GM21423 (cell line): ENCODE results near the gene GADD45B.

Source experiments
- ATAC-seq: cut with Tn5 transposase; IDR thresholded peaks from one replicate; pipeline ENCODE4 v1.9.1; 2021; ENCODE audit warnings: mild to moderate bottlenecking, moderate library complexity; ENCODE audit not compliant: unreplicated experiment

The GADD45B gene, protein sequence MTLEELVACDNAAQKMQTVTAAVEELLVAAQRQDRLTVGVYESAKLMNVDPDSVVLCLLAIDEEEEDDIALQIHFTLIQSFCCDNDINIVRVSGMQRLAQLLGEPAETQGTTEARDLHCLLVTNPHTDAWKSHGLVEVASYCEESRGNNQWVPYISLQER

DNA sequence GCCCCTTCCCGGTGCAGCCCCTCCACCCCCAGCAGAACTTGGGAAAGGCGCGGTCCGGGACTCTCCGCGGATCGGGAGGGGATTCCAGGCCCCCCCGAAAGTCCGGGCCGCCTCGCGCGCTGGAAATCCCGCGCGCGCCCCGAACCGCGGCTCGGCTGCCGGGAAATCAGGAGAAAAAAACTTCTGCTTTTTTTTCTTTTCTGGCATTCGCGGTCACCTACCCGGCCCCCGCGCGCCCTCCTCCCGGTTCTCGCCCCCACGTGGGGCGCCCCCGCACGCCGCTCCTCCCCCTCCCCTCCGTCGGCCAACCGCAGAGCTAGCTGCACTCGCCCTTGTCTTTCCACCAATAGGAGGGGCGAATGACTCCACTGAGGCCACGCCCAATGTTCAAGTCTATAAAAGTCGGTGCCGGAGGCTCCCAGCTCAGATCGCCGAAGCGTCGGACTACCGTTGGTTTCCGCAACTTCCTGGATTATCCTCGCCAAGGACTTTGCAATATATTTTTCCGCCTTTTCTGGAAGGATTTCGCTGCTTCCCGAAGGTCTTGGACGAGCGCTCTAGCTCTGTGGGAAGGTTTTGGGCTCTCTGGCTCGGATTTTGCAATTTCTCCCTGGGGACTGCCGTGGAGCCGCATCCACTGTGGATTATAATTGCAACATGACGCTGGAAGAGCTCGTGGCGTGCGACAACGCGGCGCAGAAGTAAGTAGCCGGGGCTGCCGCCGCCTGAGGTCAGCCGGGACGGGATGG lies at the start of gene GADD45B:
TSS of gene GADD45B (plus strand) at position 426 of the 749 bp plus-strand sequence. CDS start at position 658, 232 bp downstream.
- peak; percentile 39 for ATAC-seq

DNA sequence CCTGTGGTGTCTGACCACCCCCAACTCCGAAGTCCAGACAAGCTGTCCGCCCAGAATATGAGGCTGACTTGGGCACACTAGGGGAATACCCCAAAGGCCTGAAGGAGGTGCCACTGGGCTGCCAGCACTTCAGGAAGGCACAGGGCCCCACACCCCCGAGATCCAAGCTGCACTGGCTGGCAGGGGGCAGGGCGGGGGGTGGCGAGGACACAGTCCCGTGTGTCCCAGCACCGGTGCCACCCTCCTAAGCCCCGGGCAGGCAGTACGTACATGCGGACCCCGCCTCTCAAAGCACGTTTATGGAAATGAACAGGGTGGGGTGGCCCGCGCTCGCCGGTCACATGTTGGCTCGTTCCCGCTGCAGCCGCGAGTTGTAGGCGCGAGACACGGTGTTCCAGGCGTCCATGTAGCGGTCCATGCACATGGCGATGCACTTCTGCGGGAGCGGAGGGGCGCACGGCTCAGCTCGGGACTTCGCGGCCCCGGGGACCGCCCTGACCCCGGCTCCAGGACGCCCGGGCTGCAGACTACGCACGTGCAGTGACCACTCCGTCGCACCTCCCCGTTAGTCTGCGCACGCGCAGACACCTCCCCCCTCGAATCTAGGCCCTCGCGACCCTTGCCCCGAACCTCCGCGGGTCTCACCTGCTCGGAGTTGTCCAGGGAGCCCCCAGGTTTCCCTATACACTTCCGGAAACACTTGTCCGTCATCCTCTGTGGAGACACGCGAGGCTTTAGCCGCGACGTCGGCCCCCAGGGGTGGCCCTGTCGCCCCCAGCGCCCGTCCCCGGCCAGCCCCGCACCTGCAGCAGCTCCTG lies 49.1 kb upstream of the GADD45B start:
- peak; percentile 8 for ATAC-seq

DNA sequence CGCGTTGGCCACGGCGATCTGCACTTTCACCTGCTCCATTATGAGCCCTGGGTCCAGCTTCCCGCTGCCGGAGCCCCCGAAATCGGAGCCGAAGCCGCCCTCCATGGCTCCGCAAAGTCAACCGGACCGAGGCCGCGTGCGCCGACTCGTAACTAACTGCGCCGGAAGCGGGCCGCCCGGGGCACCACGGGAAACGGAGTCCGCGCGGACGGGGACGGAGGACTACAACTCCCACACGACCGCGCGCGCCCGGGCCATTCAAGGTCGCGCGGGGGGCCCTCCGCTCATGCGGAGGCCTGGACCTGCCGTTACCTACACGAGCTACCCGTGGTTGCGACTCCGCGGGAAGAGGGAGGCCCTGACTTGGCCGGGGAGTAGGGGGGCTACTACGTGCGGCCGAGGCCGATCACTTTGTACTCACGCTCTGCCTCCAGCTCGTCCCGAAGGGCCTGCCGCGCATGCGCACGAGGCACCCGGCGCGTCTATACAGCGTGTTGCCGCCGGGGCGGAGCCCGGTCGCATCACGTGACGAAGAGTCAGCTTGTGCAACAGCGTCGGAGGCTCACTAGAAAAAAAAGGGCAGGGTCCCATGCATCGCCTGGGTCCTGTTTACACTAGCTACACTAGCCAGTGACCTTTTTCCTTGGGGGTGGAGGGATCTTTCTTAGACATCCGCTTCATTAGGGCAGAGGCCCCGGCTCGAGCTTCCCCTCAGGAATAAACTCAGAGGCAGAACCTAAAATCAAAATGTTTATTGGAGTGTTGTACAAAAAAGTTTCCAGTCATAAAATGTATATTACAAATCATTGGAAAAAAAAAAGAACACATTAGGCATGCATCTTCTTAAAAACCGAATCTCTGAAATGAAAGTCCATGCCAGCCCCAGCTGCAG lies 48.3 kb upstream of the GADD45B start, which contains the start of gene TIMM13:
TSS of gene TIMM13 (minus strand) at position 158 of the 892 bp plus-strand sequence. CDS start at position 105, 53 bp downstream.
- ATAC-seq, result peak; percentile 72

DNA sequence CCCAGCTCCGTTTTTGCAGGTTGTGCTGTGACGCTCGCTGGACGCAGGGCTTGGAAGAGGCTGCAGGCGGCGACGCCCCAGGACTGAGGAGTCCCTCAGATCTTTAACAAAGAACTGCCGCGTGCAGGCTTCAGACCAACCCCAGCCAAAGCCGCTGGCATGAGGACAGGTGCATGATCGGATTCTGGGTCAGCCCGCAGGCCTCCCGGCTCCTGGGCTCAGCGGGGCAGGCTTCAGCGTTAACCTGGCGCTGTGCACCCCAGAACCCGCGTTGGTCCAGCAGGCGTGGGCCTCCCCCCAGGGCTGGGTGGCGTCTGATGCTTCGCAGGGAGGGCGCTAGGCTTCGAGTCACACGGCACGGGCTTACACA lies 47.6 kb upstream of the GADD45B start:
- no peak for ATAC-seq

DNA sequence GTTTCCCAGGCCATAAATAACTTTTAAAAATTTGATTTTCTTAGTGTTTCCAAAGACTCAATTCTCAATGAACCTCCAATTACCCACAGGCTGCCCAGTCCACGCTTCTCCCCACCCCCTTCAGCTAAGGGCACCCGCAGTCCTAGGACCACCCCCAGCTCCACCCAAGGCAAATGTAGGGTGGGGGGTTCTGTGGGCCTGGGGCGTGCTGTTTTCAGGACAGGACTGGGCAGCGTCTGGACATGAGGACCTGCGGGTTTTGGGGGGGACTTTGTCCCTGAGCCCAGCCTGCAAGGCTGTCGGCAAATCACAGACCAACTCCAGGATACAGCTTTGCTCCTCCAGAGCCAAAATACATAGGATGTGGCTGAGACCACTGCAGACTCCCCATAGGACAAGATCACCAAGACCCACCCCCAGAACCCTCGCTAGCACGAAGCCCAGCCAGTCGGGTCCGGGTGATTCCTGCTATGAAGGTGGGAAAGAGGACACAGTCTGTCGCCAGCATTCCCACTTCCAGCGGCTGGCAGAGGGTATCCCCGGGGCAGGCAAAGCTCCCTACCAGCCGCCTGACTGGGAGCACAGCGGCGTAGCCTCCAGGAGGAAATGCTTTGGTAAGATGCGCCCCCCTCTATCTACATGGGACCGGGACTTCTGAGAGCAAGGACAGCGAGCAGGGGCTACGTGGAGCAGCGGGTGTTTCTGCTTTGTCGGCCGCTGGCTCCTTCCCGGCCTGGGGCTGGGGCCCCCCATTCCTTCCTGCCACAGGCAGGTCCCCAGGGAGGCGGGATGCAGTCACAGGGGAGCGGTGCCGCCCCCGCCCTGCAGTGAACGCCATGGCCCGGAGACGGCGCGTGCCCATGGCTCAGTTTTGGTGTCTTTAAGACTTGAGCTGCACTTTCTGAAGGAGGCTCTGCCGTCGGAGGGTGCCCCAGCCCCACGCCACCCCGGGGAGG lies 46.9 kb upstream of the GADD45B start:
- no peak for ATAC-seq

DNA sequence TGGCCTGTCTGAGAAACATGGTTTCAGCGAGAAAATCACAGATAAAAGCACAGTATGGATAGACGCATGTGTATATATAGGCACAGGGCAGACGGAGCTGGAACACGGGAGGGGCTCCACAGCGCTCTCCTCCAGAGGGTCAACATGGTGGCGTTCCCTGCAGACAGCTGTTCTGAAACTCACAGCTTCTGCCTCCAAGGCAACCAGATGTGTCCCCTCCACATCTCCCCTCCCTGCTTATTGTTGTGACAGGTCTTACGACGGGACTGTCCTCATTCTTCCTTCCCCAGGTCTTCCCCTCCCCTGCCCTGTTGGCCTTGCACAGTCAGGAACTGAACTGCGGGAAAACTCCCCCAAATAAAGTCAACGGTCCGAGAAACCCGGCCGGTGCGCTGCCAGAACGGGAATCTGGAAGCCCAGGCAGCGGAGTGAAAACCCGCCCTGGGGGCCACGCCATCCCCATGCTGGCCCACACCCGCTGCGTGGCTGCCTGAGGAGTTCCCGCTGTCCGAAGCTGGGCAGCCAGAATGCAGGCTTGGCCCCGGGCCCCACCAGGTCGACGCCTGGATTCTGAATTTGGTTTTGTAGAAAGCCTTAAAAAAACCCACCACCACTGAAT lies 45.9 kb upstream of the GADD45B start:
- no peak for ATAC-seq

DNA sequence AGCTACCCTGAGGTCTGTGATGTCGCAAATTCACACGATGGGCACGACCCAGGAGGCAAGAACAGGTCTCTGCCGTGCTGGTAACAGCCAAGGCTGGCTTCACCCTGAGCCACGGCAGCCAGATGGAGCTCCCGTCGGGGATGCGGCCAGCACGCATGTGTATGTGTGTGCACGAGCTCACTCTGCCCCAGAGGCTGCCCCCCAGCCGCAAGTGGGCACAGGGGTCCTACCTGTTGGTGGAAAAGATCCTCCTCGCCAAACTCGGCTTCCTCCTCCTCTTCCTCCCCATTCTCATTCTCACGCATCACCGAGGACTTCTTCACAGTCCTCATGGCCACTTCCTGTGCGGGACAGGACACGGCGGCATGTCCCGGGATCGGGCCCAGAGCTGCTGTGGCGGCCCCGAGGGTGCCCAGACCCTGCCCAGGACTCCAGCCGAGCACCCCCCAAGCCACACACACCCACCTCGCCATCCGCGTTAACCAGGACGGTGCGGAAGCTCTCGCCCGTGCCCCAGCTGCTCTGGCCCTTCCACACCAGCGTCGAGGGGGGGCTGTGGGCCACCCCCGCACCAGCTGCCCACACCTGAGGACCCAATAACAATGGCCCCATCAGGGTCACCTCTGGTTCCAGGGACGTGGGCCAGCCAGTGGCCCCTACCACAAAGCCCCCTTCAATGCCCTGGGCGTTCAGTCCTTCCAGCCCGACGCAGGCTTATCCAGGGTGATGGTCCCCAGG lies 44.4 kb upstream of the GADD45B start:
- ATAC-seq, result no peak

DNA sequence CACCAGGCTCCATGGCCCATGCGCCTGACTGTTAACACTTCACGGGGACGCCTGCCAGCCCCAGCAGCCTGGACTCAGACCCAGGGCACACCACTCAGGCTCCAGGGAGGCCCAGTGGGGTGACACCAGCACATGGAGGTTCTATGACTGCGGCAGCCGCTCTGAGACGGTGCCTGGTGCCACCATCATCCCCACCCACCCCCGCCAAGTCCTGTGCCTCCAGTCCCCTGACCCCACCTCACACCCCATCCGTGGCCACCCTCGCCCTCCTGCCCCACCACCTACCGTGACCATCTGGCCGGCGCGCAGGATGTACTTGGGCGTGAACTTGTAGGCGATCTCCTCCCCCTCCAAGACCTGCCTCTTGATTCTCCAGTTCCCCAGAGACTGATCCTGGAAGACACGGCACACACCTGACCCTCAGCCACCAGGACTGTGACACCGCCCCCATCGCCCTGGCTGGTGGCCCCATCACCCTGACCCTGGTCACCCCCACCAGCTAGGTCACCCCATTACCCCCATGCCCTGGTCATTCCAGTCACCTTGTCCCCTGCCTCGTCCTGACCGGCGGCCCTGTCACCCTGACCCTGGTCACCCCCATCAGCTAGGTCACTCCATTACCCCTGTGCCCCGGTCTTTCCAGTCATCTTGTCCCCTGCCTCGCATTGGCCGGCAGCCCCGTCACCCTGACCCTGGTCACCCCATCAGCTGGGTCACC lies 43.6 kb upstream of the GADD45B start:
- ATAC-seq, result no peak

DNA sequence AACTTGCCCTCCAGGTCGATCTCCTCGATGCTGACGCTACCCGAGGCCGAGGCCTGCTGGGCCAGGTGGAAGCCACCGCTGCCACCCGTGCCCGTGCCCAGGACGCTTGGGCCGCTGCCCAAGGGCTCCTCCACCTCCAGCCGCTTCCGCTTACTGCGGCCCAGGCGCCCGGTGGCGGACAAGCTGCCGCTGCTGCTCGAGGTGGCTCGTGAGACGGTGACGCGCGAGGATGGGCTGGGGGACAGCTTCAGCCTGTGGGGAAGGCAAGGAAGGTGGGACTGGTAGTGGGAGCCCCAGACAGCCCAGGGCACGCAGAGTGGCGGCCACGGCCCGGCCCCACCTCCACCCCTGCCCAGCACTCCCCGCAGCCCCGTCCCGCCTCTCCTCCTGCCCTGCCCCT lies 42.1 kb upstream of the GADD45B start:
- ATAC-seq, result no peak

DNA sequence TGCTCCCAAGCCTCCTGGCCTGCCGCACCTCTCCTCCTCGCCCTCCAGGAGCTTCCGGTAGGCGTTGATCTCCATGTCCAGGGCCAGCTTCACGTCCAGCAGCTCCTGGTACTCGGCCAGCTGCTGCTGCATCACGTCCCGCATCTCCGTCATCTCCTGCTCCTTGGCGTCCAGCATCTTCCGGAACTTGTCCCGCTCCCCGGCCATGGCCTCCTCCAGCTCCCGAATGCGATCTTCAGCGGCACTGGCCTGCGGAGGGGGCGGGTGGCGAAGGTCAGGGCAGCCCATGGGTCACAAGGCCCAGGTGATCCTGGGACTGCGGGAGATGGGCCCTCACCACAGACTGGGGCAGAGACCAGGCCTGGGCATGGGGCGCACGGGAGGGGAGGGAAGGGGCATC lies 41.7 kb upstream of the GADD45B start:
- no peak for ATAC-seq

DNA sequence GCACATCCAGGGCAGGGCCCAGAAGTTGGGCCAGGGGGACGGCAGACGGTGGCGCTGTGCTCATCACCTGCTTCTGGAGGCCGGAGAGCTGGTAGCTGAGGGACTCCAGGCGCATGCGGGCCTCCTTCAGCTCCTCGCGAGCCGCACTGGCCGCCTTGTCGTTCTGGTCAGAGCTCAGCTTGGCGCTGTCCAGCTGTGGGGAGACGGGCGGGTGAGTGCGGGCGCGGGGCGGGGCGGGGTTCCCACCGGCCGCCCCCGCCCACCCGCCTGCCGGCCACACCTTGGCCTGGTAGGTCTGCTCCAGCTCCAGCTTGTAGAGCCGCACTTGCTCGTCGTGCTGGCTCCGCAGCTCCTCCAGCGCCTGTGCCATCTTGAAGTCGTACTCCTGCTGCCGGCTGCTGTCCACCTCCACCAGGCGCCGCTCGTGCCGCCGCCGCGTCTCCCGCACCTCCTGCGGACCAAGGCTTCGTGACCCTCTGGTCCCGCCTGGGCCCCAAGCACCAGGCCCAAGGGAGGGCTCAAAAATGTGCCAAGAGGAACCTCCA lies 41.1 kb upstream of the GADD45B start:
- no peak for ATAC-seq

DNA sequence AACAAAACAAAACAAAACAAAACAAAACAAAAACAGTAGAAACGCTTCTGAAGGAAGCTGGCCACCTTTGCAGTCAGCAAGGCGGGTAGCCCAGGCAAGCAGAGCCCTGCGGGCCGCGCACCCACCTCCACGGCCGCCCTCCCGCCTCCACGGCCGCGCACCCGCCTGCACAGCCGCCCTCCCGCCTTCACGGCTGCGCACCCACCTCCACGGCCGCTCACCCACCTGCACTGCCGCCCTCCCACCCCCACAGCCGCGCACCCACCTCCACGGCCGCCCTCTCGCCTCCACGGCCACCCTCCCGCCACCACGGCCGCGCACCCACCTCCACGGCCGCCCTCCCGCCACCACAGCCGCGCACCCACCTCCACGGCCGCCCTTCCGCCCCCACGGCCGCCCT lies 39.5 kb upstream of the GADD45B start:
- ATAC-seq, result no peak

DNA sequence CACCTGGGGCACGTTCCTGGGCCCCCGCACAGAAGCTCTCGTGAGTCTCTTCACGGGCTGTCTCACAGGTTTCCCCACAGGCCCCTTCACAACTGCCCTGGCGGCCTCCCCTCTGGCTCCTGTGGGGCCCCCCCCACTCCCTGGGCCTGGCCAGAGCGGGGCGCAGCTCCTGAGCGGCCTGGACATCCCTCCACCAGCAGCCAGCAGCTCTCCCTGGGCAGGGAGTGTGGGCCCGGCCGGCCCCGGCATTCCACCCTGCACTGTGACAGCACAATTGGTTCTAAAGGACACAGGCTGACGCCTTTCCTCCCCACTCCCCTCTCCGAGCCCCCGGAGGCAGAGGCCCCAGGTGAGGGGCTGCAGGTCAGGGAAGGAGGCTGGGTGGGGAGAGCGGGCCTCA lies 39.0 kb upstream of the GADD45B start:
- no peak for ATAC-seq

DNA sequence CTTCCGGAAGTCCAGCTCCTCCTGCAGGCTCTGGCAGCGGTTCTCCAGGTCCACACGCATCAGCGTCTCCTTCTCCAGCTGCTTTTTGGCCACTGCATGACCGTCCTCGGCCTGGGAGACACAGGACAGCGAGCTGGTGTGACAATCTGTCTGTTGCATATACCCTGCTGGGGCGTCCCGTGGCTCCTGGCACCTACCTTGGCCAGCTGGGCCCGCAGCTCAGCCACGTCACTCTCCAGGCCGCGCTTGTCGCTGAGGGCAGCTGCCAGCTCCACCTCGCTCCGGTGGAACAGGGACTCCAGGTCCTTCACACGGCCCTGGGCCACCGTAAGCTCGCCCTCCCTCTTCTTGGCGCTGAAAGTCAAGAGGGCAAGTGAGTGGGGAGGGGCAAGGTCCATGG lies 37.7 kb upstream of the GADD45B start:
- ATAC-seq, result no peak

DNA sequence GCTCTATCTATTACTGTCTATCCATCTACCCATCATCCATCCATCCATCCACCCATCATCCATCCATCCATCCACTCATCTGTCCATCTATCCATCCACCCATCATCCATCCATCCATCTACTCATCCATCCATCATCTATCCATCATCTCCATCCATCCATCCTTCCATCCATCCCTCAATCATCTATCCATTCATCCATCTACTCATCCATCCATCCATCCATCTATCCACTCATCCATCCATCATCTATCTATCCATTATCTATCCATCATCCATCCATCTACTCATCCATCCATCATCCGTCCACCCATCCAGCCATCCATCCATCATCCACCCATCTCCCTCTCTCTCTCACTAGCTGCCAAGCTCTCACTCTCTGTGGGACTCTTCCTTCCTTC lies 35.4 kb upstream of the GADD45B start:
- ATAC-seq, result no peak

DNA sequence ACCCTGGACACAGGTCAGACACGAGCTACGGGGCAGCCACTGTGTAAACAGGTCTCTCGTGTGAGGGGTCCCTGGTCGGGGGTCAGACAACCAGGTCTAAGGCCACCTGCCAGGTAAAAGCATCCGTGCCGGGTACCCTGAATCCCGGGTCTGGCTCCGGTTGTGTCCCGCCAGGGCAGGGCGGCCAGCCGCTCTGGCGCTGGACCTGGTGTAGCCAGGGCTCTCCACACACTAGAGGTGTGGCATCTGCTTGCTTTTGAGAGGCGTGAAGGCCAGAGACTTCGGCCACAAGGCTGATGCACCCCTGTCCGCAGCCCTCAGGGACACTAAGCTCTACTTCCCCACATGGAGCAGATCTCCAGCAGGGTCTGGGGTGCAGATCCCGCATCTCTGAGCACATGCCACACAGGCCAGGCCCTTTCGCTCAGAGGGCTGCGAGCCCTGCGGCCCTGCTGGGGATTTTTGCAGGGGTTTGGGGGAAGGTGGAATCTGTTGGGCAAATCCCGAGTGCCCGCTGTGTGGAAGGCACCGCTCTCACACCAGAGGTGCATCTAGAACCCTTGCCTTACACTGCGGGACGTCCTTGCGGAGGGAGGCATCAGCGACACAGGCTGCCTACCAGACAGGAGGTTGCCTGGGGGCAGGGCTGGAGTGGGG lies 34.7 kb upstream of the GADD45B start:
- no peak for ATAC-seq

DNA sequence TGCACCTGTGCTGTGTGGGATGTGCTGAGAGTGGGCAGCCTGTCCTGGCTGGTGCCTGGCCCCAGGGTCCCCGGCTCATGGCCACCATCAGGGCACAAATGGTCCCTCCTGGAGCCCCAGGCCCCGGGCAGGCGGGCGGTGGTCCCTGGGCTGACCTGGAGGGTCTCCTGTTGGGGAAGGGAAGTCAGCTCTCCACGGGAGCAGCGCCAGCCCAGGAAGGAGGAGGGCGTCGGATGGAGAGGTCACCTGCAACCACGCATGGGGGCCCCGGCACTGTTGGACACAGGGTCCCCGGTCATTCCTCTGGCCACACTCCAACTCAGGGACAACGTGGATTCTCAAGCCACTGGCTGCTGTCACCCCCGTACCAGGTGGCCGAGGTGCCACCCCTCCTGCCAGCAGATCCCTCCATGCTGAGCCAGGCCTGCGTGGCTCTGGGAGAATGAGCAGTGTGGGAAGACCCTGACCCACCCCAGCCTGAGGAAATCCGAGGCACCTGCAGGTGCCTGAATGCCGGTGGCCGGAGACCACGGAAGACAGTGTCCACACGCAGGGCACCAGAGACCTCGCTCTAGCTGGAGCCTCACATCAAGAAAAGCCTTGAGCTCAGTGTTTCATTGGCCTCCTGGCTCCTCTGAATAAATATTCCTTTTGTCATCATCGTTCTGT lies 32.7 kb upstream of the GADD45B start:
- ATAC-seq, result no peak
